Activated naive CD4-positive, alpha-beta T cell treated with anti-CD3 and anti-CD28 coated beads, Interleukin-2, amount 50 U/mL, for 24 hours (primary cell): ENCODE results near the gene MID1.

ENCODE experiments used
- H3K27ac Mint-ChIP-seq: one replicate; pipeline ENCODE4 v1.8.0; 2021; ENCODE audit warnings: mild to moderate bottlenecking, mixed read lengths
- H3K27me3 Mint-ChIP-seq: one replicate; pipeline ENCODE4 v1.8.0; 2021; ENCODE audit warnings: mixed read lengths
- H3K36me3 Mint-ChIP-seq: one replicate; pipeline ENCODE4 v1.8.0; 2021; ENCODE audit warnings: mixed read lengths
- H3K4me1 Mint-ChIP-seq: one replicate; pipeline ENCODE4 v1.8.0; 2021; ENCODE audit warnings: mixed read lengths
- H3K4me3 Mint-ChIP-seq: one replicate; pipeline ENCODE4 v1.8.0; 2021; ENCODE audit warnings: mild to moderate bottlenecking, mixed read lengths
- H3K9me3 Mint-ChIP-seq: one replicate; pipeline ENCODE4 v1.8.0; 2021; ENCODE audit warnings: mixed read lengths

The MID1 gene

DNA sequence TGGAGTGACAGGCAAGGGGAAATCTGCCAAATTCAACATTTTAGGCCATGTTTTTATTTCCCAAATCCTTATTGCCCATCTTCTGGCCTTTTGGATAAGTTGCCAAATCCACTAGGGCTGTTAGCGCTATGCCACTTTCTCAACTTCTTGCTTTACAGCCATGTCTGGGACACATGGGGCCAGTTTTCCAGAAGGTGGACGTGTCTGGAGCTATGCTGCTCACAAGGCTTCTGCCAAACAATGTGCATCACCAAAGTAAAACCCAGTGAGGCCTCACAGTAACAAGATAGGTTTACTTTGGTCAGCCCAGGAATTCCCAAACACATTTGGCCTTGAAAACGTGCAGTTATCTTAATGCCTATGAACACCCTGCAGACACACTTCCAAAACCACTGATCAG, 142.9 kb downstream of the MID1 start:
- Mint-ChIP-seq H3K4me1 (no peaks in the 10 kb centered on the region), H3K27me3 (no peaks in the 10 kb centered on the region), H3K27ac (no peak overlapping the region)

DNA sequence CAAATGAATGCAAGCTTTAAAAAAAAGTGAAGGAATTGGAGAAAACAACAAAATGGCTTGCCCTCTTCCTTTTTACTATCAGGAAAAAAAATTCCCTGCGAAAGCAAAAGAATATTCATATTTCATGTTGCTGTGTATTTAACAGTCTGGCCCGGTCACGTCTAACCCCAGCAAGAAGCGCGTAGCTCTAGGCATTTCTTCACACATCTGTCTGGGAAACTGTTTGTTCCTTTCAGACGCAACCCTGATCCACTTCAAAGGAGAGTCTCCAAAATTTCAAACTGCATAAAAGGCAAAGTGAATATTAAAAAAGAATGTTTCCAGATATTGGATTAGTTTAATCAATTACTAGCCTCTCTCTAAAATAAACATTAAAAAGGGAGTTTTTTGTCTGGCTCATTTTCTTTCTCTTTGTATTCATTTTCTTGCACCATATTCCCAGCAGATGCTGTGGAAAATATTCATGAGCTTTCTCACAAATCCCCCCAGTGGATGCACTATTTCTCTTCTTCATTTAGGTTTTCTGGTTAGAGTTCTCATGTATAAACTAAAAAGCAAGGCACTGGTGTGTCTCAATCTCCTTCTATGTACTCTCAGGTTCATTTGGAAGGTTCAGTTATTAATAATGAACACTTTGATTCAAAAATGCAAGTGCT, 145.3 kb downstream of the MID1 start:
- no peak overlapping the region for H3K4me3 Mint-ChIP-seq
- no peaks in the 10 kb centered on the region for H3K4me1 Mint-ChIP-seq
- no peaks in the 10 kb centered on the region for H3K36me3 Mint-ChIP-seq
- H3K27me3 Mint-ChIP-seq, result no peaks in the 10 kb centered on the region
- no peaks in the 10 kb centered on the region for H3K9me3 Mint-ChIP-seq
- H3K27ac Mint-ChIP-seq, result no peak overlapping the region

More for the DNA sequence above, 142.9 kb downstream of the MID1 start:
- no peak overlapping the region for H3K4me3 Mint-ChIP-seq
- no peaks in the 10 kb centered on the region for H3K36me3 Mint-ChIP-seq
- no peaks in the 10 kb centered on the region for H3K9me3 Mint-ChIP-seq

DNA sequence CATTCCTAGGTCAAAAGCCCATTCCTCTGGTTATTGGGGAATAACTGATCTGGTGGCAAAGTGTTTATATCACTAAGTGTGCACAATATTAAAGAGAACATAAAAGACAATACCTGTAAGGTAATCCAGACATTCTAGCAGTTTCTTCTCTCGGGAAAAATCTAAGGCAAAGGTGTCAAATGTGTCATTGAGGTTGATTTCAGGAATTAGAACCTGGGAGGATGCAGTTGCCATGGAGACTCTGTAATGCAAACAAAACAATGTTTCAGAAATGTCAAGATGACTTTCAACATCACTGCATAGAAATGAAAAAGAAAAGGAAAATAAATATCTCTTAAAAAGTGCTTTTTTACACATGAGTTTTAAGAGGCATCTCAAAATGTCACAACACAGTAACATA, 145.9 kb downstream of the MID1 start:
- Mint-ChIP-seq H3K9me3 (no peaks in the 10 kb centered on the region), H3K36me3 (no peaks in the 10 kb centered on the region), H3K27me3 (no peaks in the 10 kb centered on the region), H3K27ac (no peak overlapping the region), H3K4me1 (no peaks in the 10 kb centered on the region), H3K4me3 (no peak overlapping the region)

DNA sequence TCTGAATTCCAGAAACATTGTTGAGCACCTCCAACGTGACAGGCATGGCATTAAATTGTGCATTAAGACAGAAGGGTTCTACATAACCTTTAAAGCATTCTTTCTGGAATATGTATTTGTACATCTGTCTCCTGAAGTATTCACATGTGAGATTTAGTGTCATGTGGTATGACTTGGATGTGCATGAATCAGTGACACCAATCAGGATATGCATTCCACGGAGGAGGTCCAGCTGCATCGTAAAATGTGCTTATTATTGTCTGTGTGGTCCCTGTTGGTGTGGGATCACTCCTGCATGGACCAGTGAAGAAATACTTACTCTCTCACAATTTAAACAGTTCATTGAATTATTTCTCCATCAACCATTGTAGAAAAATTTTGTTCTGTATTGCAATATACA, 149.0 kb downstream of the MID1 start:
- no peak overlapping the region for H3K27ac Mint-ChIP-seq
- H3K4me3 Mint-ChIP-seq, result no peak overlapping the region
- no peaks in the 10 kb centered on the region for H3K4me1 Mint-ChIP-seq
- H3K9me3 Mint-ChIP-seq, result no peaks in the 10 kb centered on the region
- H3K27me3 Mint-ChIP-seq, result no peaks in the 10 kb centered on the region
- no peaks in the 10 kb centered on the region for H3K36me3 Mint-ChIP-seq

DNA sequence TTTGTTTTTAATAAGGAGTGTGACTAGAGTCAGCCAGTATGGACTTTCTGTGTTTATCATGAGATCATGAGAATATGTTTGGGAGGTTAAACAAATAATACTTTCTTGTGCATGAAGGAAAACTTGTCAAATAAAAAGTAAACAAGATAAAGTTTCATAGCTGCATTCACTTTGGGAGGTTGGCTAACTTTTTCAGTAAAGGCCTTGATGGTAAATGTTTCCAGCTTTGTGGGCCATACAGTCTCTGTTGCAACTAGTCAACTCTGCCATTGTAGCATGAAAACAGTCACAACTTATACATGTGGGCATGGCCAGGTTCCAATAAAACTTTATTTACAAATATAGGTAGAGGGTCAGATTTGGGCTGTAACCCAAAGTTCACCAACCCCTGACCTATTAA, 150.4 kb downstream of the MID1 start:
- Mint-ChIP-seq H3K4me3 (no peak overlapping the region), H3K27me3 (no peaks in the 10 kb centered on the region)

DNA sequence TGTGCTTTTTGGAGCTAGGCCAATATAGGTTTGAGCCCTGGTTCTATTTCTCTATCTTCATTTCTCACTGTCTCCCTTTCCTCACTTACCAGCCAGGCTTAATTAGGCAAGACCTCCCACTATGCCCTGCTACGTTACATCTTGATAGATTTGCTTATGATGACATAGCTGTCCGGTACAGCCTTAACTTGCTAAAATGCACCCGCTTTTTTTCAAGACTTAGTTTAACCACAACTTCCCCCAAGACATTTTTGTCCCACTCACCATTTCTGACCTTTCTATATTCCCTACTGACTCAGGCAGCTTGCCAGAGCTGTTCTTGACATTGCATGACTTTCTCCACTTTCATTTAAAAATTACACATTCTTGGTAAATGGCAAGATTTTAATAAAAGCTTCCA, 152.6 kb downstream of the MID1 start:
- no peak overlapping the region for H3K4me3 Mint-ChIP-seq
- no peak overlapping the region for H3K27ac Mint-ChIP-seq
- no peaks in the 10 kb centered on the region for H3K36me3 Mint-ChIP-seq
- no peaks in the 10 kb centered on the region for H3K27me3 Mint-ChIP-seq
- no peaks in the 10 kb centered on the region for H3K4me1 Mint-ChIP-seq
- no peaks in the 10 kb centered on the region for H3K9me3 Mint-ChIP-seq

More for the DNA sequence above, 150.4 kb downstream of the MID1 start:
- H3K36me3 Mint-ChIP-seq, result no peaks in the 10 kb centered on the region
- H3K27ac Mint-ChIP-seq, result no peak overlapping the region
- no peaks in the 10 kb centered on the region for H3K9me3 Mint-ChIP-seq
- H3K4me1 Mint-ChIP-seq, result no peaks in the 10 kb centered on the region

DNA sequence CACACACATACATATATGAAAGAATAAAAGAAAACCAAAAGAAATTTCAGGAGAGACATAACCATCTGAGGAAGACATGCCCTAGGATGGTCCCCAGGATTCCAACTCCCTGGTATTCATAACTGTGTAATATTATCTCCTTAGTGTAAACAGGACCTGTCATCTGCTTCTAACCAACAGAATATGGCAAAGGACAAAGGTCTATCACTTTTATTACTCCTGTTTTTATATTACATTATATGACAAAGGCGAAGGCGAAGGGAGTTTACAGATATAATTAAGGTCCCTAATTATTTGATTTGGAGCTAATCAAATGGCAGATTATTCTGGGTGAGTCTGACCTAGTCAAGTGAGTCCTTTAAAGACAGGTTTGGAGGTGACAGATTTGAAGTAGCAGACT, 155.1 kb downstream of the MID1 start:
- no peak overlapping the region for H3K4me3 Mint-ChIP-seq
- H3K27ac Mint-ChIP-seq, result no peak overlapping the region
- H3K9me3 Mint-ChIP-seq, result no peaks in the 10 kb centered on the region
- H3K4me1 Mint-ChIP-seq, result no peaks in the 10 kb centered on the region
- no peaks in the 10 kb centered on the region for H3K27me3 Mint-ChIP-seq
- H3K36me3 Mint-ChIP-seq, result no peaks in the 10 kb centered on the region

DNA sequence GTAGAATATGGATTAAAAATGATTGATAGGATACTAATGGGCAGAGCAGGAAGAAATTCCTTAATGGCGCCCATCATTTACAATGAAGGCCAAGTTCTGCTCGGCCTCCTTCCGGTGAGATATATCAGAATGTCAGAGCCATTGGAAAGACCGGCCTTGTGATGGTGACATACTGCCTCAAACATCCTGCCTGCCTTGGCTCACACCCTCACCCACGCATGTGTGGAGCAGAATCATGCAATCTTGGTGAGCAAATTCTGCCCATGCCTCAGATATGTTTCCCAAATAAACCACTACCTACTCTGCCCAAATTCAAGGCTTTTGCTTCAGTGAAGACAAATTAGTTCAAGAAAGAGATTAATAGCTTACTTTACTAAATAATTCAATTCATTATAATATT, 163.3 kb downstream of the MID1 start:
- Mint-ChIP-seq H3K27ac (no peak overlapping the region), H3K9me3 (peaks cover 4% of the 10 kb centered on the region), H3K4me3 (no peak overlapping the region), H3K36me3 (no peaks in the 10 kb centered on the region), H3K27me3 (no peaks in the 10 kb centered on the region), H3K4me1 (no peaks in the 10 kb centered on the region)

DNA sequence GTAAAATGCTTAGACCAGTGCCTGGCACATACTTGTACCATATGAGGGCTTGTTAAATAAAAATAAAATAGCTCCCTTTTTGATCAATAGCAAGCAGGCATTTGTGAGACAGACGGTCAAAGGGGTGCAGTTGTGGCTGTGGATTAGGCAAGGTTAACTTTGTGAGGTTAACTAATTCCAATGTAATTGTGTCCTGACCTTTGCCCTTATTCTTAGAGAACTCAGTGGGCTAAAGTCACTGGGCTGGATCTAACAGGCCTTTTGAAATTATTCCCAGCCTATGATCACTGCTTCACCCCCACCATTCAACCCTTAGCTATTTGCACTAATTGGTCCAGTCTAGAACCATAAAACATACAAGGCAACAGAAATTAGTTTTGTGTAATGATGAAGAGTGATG, 166.4 kb downstream of the MID1 start:
- H3K4me1 Mint-ChIP-seq, result no peaks in the 10 kb centered on the region
- no peaks in the 10 kb centered on the region for H3K27me3 Mint-ChIP-seq
- H3K27ac Mint-ChIP-seq, result no peak overlapping the region
- H3K9me3 Mint-ChIP-seq, result peaks cover 4% of the 10 kb centered on the region
- no peak overlapping the region for H3K4me3 Mint-ChIP-seq
- no peaks in the 10 kb centered on the region for H3K36me3 Mint-ChIP-seq

DNA sequence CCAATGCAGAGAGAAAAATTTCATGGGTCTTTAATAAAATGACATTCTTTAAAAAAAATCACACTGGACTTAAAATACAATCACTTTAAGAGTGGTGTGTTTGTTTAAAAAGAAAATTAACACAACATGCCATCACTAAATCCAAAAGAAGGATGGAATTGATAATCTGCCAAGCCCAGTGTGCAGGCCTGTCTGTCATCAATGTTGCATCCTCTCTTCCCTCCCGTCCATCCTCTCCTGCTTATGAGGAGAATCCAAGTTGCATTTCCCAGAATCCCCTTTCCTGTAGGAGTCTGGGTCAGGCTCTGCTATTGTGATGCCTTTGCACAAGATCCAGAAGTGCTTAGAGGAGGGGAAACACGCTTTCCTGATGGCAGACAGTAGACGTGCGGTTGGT, 169.4 kb downstream of the MID1 start:
- Mint-ChIP-seq H3K4me3 (no peak overlapping the region), H3K4me1 (no peaks in the 10 kb centered on the region), H3K27ac (no peak overlapping the region), H3K36me3 (no peaks in the 10 kb centered on the region), H3K27me3 (no peaks in the 10 kb centered on the region), H3K9me3 (peaks cover 4% of the 10 kb centered on the region)

DNA sequence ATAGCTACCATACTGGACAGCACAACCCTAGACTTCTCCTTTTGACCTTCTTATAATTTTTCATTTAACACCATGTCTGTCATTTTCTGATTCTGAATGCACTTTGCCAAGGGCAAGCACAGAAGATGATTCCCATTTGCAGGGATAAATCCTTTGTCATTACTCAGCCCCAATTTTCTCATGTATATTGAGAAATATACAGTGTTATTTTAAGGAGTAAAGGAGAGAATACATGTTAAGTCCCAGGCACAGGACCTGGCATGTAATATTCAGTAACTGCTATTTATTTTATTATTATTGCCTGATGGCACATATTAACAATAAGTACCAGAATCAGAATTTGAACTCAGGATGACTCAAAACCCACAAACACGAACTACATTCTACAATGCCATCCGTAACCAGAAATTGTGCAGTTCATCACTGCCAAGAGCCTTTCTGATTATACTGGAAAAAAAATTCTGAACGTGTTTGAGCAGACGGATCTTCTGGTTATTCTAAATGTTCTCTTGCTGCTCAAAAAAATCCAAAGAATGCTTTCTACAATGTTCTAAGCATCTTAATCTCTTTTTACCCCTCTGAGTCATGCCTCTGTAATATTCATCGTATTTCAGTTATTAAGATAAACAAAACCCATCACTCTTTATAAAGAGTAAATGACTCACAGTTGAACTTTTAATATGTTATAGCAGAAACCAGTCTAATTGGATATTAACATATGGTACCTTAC, 170.0 kb downstream of the MID1 start:
- no peaks in the 10 kb centered on the region for H3K36me3 Mint-ChIP-seq
- no peaks in the 10 kb centered on the region for H3K27me3 Mint-ChIP-seq
- H3K9me3 Mint-ChIP-seq, result peaks cover 4% of the 10 kb centered on the region
- no peak overlapping the region for H3K27ac Mint-ChIP-seq
- H3K4me1 Mint-ChIP-seq, result no peaks in the 10 kb centered on the region
- H3K4me3 Mint-ChIP-seq, result no peak overlapping the region

DNA sequence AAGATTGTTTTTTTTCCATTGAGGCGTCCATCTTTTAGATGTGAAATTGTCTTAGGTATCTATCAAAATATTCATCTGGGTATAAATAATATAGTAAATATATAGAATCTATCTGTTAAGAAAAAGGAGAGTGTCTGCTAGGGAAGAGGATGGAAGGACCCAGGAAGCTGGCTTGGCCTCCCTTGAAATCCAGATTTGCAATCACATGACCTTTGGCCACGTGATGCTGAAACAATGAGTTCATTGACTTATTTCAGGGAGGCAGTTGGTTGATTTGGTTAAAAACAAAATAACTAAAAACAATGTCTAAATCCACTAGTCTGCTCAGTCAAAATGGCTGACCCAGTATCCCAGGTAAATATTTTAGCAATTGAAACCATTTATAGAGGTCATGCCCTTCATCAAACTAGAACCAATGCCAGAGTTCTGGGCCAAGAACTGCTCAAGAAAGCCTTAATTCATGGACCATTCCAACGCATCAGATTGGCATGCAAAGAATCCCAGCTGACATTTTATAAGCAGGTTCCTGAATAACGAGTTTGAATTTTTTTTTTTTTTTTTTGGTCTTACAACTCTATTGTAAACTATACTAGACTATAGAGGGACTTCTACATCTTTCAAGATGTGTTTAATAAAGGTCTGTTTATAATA, 172.7 kb downstream of the MID1 start:
- Mint-ChIP-seq H3K27me3 (no peaks in the 10 kb centered on the region), H3K9me3 (no peaks in the 10 kb centered on the region), H3K27ac (no peak overlapping the region), H3K4me3 (no peak overlapping the region), H3K36me3 (no peaks in the 10 kb centered on the region), H3K4me1 (no peaks in the 10 kb centered on the region)

DNA sequence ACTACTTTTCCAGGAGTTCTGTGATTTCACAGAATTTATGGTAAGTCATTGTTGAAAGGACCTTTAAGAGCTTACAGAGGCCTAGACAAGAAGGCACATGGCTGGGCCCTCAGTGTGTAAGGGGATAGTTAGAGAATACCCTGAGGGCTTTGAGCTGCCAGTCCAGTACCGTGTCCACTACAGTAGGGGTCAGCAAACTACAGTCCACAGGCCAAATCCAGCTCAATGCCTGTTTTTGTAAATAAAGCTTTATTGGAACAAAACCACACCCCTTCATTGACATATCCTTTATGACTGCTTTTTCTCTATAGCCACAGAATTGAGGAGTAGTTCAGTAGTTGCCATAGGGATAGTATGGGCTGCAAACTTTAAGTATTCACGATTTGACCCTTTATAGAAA, 176.2 kb downstream of the MID1 start:
- Mint-ChIP-seq H3K27ac (no peak overlapping the region), H3K4me1 (no peaks in the 10 kb centered on the region), H3K4me3 (no peak overlapping the region), H3K36me3 (no peaks in the 10 kb centered on the region), H3K27me3 (peaks cover 2% of the 10 kb centered on the region), H3K9me3 (no peaks in the 10 kb centered on the region)

DNA sequence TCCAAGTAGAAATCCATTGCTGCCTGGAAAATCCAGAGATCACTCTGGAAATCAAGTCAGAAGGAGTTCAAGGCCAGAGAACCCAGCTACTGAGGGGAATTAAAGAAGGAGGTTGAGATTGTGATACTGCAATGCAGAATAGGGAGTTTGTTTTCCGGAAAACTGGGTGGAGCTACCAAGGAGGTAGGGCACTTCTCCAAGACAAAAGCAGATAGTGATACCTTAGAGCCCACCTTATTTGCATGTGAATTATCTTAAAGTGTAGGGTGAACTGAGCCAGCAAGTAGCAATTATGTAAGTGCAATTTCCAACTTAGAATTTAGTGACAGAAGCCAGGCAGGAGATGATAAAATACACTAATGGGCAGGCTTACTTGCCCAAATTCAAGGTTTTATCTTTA, 178.9 kb downstream of the MID1 start:
- Mint-ChIP-seq H3K27me3 (peaks cover 2% of the 10 kb centered on the region), H3K36me3 (no peaks in the 10 kb centered on the region), H3K9me3 (no peaks in the 10 kb centered on the region), H3K4me3 (no peak overlapping the region), H3K4me1 (no peaks in the 10 kb centered on the region), H3K27ac (no peak overlapping the region)

DNA sequence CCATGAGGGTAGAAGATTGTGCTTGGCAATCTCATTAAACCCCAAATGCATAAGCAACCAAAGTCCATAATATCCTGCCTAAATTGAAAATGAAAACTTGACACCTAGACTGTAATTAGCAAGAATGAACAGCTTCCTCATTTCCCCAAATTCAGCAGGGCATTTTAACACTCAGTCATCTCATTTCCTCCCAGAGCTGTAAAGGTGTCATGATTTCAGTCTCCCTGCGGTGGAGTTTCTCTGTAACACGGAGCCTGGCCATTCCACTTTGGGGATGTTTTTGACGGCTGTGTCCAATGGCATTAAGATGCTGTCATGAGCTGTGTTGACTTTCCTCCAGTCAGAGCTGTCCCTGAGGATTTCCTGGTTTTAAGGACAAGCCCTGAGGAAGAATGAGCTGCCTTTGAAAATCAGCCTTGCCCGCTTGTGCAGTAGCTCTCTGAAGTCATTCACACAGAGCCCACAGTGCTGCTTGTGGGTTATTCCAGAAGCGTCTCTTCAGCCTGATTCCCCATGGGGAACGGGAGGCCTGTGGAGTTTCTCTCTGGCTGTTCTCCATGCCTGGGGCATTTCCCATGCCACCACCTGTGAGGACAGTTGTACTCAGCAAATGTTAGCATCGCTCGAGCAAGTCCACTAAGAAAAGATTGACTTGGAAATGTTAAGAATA, 187.0 kb downstream of the MID1 start:
- no peak overlapping the region for H3K4me3 Mint-ChIP-seq
- no peaks in the 10 kb centered on the region for H3K9me3 Mint-ChIP-seq
- no peaks in the 10 kb centered on the region for H3K36me3 Mint-ChIP-seq
- no peak overlapping the region for H3K27ac Mint-ChIP-seq
- H3K27me3 Mint-ChIP-seq, result no peaks in the 10 kb centered on the region
- H3K4me1 Mint-ChIP-seq, result no peaks in the 10 kb centered on the region

DNA sequence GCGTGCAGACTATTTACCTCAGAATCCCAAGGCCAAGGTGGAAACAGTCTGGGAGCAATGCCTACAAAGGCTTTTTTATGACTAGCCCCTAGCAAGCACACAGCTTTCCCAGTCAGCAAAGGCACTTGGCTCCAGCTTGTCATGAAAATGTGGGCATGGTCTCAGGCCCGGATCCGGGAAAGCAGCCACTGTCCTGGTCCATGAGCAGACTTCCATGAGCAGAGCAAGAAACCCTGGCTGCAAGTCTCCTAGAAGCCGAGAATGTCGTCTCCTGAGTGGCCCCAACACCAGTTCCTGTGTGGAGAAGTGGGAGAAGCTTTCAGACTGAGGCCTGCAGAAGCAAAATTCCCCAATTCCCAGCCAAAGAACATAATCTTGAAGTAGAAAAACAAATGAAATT, 190.5 kb downstream of the MID1 start:
- Mint-ChIP-seq H3K27ac (no peak overlapping the region), H3K4me1 (no peaks in the 10 kb centered on the region), H3K4me3 (no peak overlapping the region), H3K27me3 (peaks cover 1% of the 10 kb centered on the region), H3K9me3 (no peaks in the 10 kb centered on the region), H3K36me3 (no peaks in the 10 kb centered on the region)
